HG03520 (cell line): ENCODE measurements around the gene GDF15.

ENCODE experiments used
- ATAC-seq: cut with Tn5 transposase; IDR thresholded peaks from one replicate; pipeline ENCODE4 v1.9.1; 2021; ENCODE audit warnings: mild to moderate bottlenecking, moderate library complexity; ENCODE audit not compliant: unreplicated experiment

GDF15 gene

GRCh38 chr19:18417250-18418028 is 31.5 kb downstream of the GDF15 start:
- no peak for ATAC-seq

GRCh38 chr19:18418029-18418482 is 32.1 kb downstream of the GDF15 start:
- ATAC-seq = no peak

GRCh38 chr19:18418483-18419194 is 32.7 kb downstream of the GDF15 start:
- ATAC-seq = no peak

GRCh38 chr19:18419195-18419698 is 33.3 kb downstream of the GDF15 start, which contains the start of gene SSBP4:
TSS of gene SSBP4 (plus strand) at chr19:18419398. CDS start at chr19:18419649, 251 bp downstream.
- ATAC-seq = peak; percentile 38

GRCh38 chr19:18419699-18420460 is 33.9 kb downstream of the GDF15 start:
- ATAC-seq = peak; percentile 2

- ATAC-seq = no peak
Observed at GRCh38 chr19:18420930-18421329, 35.0 kb downstream of the GDF15 start.

GRCh38 chr19:18421371-18421959 is 35.5 kb downstream of the GDF15 start:
- ATAC-seq = no peak

- ATAC-seq = no peak
Observed at GRCh38 chr19:18422530-18423191, 36.7 kb downstream of the GDF15 start.

GRCh38 chr19:18423258-18424020 is 37.5 kb downstream of the GDF15 start:
- ATAC-seq = no peak

- ATAC-seq = no peak
Observed at GRCh38 chr19:18424122-18424889, 38.3 kb downstream of the GDF15 start.

- no peak for ATAC-seq
Observed at GRCh38 chr19:18424890-18425514, 39.0 kb downstream of the GDF15 start.

GRCh38 chr19:18425515-18426415 is 39.8 kb downstream of the GDF15 start:
- no peak for ATAC-seq

- ATAC-seq = no peak
Observed at GRCh38 chr19:18426416-18426767, 40.4 kb downstream of the GDF15 start.

- no peak for ATAC-seq
Observed at GRCh38 chr19:18427080-18427742, 41.3 kb downstream of the GDF15 start.

GRCh38 chr19:18427743-18428113 is 41.8 kb downstream of the GDF15 start:
- ATAC-seq = no peak

- ATAC-seq = no peak
Observed at GRCh38 chr19:18428173-18428786, 42.3 kb downstream of the GDF15 start.
